Eye (tissue), 1 donor: ENCODE data around the gene KREMEN2.

Source experiments
- DNase-seq: peaks from one replicate; pipeline ENCODE4 v3.0.0-alpha.2; 2015

KREMEN2 gene

DNA sequence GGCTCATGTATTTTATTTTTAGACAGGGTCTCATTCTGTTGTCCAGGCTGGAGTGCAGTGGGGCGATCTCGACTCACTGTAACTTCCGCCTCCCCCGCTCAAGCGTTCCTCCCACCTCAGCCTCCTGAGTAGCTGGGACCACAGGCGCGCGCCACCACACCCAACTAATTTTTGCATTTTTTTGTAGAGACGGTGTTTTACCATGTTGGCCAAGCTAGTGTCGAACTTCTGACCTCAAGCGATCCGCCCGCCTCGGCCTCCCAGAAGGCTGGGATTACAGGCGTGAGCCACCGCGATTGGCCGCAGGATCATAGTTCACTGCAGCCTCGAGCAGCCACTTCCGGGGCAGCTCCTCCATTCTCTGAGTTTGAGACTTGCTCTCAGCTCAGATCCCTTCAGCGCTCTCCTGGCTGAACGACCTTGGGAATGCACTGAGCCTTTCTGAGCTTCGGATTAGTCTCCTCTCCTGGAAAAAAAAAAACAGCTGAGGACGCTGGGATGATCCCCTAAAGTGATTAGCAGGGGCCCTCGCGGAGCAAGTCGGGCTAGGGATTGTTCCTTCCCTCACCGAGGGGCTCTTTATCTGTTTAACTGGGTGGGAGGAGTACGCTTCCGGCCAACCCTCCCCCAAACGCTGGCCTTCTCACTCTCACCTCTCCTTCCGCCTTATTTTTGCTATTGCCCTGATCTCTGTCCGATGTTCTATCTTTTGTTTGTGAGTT lies 17.3 kb downstream of the KREMEN2 start:
- DNase-seq: peak; percentile 19

DNA sequence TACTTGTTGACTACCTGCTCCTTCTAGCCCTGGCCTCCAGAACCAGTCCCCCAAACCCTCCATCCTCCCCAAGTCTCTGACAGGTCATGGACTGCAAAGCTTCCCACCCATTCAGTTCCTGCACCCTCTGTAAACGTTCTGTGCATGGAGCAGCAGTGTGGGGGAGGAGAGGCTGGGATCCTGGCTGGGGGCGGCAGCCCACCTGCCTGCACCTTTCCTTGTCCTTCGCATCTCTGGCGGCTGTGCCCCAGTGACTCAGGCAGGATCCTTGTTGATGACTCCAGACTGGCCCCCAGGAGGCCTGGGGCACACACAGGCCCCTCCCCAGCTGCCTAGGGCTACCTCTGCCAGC lies 17.8 kb downstream of the KREMEN2 start:
- DNase-seq: no peak

DNA sequence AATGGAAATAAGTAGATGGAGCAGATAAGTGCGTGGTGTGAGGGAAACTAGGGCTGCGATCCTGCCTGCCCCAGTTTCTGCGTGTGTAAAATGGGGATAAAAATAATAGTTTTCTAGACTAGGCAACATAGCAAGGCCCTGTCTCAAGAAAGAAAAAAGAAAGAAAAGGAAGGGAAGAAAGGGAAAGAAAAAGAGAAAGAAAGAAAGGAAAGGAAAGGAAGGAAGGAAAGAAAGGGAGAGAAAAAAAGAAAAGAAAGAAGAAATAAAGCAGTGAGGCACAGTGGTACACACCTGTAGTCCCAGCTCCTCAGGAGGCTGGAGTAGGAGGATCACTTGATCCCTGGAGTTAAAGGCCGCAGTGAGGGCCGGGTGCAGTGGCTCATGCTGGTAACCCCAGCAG lies 18.3 kb downstream of the KREMEN2 start:
- no peak for DNase-seq

DNA sequence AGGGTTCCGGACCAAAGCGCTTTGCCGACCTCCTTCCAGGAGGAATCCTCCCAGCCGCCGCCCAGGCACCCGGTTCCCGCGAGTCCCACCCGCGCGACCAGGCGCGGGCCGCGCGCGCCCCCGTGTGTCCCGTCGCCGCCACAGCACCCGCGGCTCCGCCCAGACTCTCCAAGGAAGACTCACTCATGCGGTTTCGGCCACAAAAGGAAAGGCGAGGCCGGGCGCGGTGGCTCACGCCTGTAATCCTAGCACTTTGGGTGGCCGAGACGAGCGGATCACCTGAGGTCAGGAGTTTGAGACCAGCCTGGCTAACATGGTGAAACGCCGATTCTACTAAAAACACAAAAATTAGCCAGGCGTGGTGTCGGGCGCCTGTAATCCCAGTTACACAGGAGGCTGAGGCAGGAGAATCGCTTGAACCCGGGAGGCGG lies 19.6 kb downstream of the KREMEN2 start:
- DNase-seq: peak; percentile 93

DNA sequence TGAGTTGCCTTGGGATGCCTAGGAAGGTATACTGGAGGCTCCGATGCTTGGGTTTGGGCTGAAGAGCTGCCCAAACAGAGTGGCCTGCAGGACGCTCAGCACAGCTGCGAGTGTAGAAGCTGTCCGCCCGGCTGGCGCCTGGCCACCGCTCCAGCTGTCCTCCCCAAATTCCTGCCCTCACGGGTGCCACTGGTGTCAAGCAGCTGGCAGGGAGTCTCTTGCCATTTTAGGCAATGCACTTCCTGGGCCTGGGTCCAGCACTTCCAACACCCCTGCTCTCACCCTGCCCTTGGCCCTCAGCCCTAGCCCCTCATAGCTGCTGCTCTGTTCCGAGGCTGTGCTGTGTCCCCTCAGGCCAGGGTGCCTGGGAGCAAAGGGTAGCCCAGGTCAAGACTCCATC lies 21.4 kb downstream of the KREMEN2 start:
- no peak for DNase-seq

DNA sequence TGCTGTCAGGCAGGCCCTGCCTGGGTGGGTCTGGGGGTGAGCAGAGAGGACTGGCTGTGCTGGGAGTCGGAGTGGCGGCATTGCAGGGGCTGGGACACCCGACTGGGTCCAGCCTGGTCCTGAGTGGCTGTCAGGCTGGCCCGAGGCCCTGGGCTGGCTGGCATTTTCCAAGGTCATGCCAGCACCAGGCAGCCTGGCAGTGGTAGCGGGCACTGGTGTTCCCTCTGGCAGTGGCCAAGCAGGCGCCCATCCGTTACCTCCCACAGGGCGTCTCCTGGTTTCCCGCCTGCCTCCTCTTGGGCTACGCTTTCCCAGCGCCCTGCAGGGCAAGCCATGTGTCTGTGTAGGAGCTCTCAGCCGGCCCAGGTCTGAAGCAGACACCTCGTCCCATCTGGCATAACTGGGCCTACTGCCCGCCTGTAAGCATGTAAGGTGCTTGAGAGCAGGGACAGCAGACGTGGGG lies 21.8 kb downstream of the KREMEN2 start:
- DNase-seq: no peak

DNA sequence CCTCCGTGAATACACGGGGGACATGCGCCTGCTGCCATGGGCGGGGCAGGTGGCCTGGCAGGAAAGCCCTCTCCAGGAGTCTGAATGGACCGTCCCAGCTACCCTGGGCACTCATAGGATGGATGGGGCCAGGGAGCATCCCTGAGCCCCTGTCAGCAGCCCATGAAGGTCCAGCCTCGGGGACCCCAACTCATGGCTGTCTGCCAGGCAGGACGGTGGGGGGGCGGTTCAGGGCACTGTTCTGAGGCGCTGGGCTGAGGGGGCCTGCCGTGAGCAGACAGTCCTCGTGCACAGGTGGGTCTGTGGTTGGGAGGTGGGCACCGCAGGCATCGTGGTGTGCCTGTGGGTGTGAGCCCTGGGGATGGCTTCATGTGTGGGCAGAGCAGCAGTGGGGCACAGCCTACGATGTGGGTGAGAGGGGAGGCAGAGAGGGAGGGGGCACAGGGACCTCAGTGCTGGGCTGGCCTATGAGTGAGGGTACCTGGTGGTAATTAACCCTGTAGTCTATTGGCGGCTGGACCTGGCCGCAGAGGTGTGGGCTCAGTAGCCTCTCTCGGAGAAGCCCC lies 22.6 kb downstream of the KREMEN2 start:
- no peak for DNase-seq

DNA sequence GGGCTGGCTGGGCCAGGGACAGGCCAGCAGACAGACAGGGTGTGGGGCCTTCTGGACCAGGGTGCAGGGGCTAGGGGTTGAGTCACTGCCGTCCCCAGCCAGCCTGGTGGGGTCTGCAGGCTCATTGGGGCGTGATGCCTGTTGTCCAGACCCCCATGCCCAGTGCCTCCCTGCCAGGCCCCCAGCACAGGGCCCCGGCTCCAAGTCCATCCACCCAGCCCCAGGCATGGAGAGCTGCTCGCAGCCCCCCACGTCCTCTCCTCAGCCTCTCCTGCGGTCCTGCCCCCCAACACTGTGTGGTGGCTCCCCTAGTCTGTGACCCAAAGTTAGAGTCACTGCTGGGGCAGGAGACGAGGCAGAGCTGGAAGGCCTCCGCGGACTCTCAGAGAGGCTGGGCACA lies 23.2 kb downstream of the KREMEN2 start:
- DNase-seq: no peak

DNA sequence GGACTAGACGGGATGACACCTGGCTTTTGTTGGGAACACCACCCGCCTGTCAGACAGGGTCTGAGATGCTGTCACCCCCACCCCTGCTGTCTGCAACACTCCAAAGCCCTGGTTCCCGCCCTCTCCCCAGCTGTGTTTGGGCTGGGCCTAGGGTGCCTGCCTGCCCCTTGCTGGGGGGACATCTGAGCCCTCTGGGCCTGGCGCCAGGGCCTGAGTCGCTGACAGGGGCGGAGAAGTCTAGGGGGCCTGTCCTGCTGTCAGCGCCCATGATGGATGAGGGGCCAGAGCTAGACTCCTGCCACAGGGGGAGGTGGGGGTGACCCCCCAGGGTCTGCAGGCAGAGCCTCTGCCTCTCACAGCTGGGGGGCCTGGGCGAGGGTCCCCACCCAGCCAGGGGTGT lies 23.8 kb downstream of the KREMEN2 start:
- no peak for DNase-seq

DNA sequence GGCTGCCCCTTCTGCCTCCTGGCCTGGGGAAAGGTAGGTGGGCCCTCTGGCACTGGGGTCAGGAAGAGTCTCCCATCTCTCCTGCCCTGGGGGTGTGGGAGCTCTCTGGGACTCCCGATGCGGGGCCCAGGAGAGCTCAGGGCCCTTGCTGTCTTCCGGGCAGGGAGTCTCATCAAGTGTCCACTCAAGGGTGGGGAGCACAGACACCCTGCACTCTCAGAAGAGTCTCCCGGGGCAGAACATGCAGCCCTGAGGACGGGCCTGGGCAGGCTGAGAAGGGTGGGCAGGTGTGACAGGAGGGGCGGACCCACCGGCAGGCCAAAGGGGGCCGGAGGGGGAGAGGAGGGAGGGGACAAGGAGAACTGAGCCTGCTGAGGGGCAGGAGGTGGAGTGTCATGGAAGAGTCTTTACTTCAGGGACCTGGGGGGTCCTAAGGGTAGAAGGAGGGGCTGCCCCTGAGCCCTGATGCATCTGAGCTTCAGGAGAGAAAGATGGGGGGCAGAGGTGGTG lies 24.6 kb downstream of the KREMEN2 start:
- no peak for DNase-seq

DNA sequence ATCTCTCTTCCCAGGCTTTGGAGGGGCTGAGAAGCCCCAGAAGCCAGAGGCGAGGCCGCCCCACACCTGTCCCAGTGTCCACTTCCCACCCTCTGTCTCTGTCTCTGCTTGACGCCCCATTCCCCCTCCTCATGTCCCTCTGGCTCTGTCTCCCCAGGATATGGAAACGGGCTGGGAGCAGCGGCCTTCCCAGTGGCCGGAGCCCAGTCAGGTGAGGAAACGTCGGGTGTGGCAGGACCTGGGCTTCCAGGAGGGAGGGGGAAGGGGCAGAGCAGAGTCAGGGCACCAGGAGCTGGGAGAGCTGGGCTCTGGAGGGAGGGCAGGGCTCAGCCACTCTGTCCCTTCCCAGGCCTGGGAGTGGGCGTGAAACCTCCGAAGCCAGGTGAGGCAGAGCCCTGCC lies 26.8 kb downstream of the KREMEN2 start:
- DNase-seq: no peak

DNA sequence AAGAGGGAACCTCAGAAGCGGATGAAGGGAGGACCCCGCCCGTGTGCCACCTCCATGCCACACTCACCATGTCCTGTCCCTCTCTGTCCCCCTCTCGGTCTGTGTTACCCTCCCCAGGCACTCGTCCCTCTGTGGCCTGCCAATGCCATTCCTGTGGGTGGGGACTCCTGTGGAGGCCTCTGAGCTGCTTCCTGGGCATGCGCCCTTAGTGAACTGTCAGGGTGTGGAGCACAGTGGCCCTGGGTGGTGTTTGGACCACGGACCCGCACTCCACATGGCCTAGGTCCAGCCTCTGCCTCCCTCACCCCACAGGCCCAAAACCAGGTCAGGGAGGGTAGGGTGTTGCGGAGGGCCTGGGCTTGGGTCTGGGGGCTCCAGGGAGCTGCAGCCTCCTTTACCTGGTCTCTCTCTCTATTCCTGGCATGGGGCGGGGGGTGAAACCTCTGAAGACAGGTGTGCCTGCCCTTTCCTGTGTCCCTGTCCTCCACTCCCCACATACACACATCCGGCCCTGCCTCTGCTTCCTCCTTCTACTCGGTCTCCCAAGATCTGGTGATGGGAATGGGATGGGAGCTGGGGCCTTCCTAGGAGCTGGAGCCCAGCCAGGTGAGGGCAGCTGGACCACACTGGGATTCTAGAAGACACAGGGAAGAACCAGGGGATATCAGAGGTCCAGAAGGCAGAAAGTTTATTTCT lies 27.6 kb downstream of the KREMEN2 start:
- no peak for DNase-seq

DNA sequence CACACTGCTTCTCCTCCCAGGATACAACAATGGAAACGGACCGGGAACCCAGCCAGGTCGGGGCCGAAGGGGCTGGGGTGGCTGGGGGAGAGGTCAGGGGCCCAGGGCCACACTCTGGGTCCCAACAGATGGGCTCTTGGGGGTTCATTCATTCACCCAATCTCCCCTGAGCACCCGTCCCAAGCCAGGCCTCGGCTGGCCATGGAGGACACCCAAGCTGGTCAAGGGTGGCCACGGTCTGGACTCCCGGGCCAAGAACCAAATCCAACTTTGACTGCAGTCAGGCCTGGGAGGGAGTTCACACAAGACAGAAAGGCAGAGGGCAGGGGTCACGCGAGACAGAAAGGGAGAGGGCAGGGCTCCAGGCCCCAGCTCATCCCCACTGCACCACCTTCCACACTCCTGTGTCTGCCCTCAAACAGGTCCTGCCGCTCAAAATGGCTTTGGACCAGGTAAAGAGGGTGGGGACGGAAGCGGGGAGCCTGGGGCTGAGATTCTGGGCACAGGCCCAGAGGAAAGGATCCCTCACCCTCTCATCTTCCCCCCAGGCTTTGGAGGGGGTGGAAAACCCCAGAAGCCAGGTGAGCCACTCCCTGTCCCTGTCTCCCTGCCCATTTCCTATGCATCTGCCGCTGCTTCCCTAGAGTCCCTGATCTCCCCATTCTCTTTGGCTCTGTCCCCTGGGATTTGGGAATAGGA lies 28.5 kb downstream of the KREMEN2 start:
- no peak for DNase-seq

DNA sequence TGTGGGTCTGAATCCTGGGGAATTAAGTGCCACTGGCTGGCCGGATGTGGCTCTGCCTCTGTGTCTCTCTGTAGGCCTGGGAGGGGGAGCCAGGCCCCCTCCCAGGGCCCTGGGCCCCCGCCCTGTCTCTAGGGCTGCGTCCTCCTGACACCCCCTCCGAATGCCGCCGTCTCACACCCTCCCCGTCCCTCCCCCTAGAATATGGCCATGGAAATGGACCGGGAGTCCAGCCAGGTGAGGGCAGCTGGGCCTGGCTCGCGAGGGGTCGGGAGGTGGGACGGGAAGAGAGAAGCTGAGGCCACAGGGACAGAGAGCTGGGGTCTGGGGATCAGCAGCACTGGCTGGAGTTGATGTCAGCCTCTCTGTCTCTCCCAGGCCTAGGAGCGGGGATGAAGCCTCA lies 32.2 kb downstream of the KREMEN2 start:
- DNase-seq: no peak

DNA sequence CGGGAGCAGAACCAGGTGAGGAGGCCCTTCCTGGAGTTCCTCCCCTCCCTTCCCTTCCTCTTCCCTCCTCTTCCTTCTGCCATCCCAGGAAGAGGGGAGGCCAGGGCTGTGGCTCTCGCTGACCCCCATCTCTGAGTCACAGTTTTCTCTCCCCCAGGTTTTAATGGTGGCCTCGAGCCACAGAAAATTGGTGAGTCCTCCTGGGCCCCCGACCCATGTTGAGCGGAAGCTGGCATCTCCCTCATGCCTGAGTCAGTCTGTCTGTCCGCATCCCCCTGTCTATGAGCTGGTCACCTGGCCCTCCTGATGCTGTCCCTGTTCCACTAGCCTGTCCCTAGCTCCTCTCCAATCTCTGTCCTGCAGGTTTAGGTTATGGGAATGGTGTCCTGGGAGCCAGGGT lies 35.9 kb downstream of the KREMEN2 start:
- DNase-seq: no peak

DNA sequence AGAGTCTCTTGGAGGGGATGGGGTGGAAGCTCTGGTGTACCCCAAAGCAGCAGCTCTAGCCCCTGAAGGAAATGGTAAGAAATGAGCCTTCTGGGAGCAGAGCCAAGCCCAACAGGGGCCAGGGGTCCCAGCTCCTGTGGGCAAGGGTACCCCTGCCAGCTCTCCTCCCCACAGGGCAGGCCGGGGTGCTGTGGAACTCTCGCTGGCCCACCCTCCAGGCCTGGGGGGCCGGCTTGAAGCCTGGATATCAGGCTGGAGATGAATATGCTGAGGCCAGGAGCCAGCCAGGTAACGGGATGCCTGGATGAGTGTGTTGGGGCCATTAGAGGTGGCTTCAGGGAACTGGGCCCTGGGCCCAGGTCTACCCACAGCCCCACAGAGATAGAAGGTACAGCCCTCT lies 36.5 kb downstream of the KREMEN2 start:
- DNase-seq: no peak

DNA sequence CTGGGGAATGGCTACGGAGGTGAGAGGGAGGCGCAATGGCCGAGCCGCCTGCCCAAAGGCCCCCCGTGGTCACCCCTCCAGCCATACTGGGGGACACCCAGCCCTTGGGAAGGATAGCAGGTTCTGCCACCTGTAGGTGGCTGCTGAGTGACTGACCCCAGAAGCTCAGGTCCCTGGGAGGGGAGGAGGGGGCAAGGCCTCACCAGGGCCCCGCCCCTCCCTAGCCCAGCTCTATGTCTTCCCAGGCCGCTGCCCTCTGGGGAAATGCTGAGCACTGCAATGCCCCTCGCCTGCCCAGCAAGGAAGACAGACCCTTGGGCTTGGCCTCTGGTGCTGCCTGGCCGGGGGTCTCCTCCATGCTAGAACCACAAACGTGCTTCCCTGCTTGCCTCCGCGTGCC lies 37.2 kb downstream of the KREMEN2 start:
- no peak for DNase-seq

DNA sequence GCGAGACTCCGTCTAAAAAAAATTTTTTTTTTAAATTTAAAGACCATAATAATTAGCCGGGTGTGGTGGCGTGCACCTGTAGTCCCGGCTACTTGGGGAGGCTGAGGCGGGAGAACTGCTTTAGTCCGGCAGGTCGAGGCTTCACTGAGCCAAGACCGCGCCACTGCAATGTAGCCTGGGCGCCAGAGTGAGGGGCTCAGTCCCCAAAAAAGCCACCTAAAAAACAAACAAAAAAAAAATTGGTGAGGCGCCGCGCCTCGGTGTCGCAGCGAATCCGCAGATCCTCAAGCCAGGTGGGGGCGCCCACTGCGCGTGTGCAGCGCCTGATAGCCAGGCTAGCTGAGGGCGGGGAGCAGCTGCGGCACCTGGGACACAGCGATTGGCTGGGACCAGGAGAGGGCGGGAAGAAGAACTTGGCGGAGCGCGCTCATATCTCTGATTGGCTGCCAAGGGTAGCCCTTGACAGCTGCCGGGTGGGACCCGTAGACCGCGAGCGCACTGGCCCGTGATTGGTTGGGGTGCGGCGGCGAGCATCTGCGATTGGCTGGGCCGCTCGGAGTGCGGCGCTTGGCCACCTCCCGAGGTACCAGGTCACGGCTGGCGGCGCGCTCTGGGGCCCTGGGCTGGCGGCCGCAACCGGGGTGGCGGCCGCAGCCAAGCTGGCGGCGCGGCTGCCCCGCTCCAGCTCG lies 39.7 kb downstream of the KREMEN2 start:
- peak; percentile 98 for DNase-seq

DNA sequence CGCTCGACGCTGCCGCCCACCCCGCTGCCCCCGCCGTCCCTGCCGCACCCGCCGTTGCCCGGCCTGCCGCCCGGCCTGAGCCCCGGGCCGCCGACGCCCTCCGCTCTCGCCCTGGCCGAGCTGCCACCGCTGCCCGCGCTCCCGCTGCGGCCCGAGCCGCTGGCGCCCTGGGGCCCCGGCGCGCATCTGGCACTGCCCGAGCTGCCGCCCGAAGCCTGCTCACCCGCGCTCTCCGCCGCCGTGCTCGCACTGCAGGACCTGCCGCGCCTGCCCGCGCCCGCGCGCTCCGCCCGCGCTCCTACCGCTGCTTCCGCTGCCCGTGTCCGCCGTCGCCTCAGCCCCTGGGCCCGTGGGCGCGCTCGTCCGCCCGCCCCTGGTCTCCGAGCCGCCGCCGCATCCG lies 40.2 kb downstream of the KREMEN2 start:
- DNase-seq: no peak

DNA sequence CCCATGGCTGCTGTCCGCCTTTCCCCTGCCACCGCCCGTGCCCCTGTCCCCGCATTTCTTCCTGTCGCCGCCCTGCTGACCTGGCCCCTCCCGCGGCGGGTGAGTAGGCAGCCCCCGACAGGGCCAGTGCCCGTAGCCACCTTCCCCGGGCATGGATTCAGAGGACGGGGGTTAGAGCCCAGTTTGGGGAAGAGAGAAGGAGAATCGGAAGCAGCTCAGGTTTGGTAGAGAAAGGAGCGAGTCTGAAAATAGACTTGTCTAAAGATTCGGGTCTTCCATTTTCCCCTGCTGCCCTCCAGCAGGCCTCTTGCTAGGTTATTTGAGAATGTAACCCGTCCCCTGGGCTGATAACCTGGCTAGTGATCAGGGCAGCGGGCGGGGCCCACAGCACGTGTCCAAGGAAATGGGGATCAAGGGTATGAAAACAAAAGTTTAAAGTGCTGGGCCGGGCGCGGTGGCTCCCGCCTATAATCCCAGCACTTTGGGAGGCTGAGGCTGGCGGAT lies 40.8 kb downstream of the KREMEN2 start:
- DNase-seq: no peak

DNA sequence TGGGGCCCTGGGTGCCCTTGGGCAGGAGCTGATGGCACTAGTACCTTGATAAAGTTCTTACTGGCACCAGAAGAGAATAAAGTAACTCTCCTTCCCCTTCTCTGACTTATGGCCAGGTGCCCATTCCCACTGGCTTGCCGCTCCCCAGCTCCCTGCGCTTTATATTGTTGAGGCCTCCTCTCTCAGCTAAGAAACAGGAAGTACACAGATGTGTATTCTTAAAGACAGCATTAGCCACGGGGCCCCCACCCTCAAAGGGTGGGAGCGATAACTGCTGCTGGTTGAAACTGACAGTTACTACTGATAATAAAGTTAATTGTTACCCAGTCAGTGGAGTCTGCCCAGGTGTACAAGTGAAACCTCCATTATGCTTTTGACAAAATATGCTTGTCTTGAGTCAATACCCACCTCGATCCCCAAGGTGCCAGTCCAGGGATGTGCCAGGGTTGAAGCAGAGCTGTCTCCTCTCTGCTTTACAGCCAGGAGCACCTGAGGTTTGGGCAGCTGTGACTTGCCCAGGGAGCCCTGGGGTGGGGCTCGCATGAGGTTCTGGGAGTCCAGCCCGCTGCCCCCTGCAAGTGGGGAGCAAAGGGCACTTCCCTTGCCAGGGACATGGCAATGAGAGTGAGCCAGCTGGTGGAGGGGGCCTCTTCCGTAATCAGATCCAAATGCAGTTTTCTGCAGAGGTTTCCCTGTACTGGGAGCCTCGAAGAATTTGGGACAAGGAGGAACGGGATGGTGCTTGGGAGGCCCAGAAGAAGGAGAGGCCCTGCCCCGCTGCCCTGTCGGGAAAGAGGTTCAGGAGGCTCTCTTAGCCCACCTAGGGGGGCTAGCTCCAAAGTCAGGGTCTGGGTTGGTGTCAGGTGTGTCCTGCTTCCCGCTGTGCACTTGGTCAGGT lies 43.2 kb downstream of the KREMEN2 start:
- no peak for DNase-seq
